ENCODE data around the gene HAPSTR1.
"Not testable (repeated sequence)": the region's sequence is repeated elsewhere in the genome, so short reads cannot be mapped to it uniquely, and the experiment has no call there.

Gene HAPSTR1

DNA sequence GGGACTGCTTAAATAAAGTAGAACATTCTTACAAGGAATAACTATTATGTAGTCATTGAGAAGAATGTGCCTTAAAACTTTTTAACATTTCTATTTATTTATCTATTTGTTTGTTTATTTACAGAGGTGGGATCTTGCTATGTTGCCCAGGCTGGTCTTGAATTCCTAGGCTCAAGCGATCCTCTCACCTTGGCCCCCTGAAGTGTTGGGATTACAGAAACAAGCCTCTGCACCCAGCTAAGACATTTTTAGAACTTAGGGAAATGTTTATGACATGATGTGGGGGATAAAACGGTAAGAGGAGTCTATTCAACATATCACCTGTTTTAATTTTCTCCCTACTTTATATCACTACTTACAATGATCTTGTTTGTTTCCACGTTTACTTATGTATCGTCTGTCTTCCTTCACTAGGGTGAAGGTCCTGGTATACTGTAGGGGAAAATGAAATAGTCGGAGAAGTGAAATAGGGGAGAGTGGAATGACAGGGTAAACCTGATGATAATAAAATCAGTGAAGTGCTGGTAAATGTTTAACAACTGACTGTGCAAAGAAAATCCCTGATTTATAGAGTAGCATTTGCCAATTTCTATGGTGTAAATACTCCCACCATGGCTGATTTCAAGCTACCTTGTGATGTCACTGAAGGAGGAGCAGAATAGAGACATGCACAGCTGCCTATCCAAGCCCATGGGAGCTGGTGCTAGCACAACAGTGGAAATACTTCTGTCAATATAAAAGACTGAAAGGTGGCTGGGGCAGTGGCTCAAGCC is 16.0 kb upstream of the HAPSTR1 start:
- H3K27me3 ChIP-seq (ENCODE audit: control insufficient read depth, insufficient read depth, low read length), result no peaks in the 10 kb centered on the region
- H3K4me3 ChIP-seq (ENCODE audit: low read length), result no peak overlapping the region
- H3K9me3 ChIP-seq (ENCODE audit: control insufficient read depth, low read length), result no peaks in the 10 kb centered on the region
- no peaks in the 10 kb centered on the region for H3K4me1 ChIP-seq (ENCODE audit: control insufficient read depth, insufficient read depth, low read length)
- H3K9ac ChIP-seq (ENCODE audit: low read length), result no peak overlapping the region
- H3K36me3 ChIP-seq (ENCODE audit: control insufficient read depth, insufficient read depth, low read length), result no peaks in the 10 kb centered on the region

- Histone ChIP-seq H3K36me3 (ENCODE audit: control insufficient read depth, insufficient read depth, low read length) (no peaks in the 10 kb centered on the region), H3K27me3 (ENCODE audit: control insufficient read depth, insufficient read depth, low read length) (no peaks in the 10 kb centered on the region), H3K4me1 (ENCODE audit: control insufficient read depth, insufficient read depth, low read length) (no peaks in the 10 kb centered on the region), H3K9ac (ENCODE audit: low read length) (no peak overlapping the region), H3K9me3 (ENCODE audit: control insufficient read depth, low read length) (no peaks in the 10 kb centered on the region), H3K4me3 (ENCODE audit: low read length) (no peak overlapping the region)
Observed at GRCh38 chr16:9077091-9077809, 14.2 kb upstream of the HAPSTR1 start.

DNA sequence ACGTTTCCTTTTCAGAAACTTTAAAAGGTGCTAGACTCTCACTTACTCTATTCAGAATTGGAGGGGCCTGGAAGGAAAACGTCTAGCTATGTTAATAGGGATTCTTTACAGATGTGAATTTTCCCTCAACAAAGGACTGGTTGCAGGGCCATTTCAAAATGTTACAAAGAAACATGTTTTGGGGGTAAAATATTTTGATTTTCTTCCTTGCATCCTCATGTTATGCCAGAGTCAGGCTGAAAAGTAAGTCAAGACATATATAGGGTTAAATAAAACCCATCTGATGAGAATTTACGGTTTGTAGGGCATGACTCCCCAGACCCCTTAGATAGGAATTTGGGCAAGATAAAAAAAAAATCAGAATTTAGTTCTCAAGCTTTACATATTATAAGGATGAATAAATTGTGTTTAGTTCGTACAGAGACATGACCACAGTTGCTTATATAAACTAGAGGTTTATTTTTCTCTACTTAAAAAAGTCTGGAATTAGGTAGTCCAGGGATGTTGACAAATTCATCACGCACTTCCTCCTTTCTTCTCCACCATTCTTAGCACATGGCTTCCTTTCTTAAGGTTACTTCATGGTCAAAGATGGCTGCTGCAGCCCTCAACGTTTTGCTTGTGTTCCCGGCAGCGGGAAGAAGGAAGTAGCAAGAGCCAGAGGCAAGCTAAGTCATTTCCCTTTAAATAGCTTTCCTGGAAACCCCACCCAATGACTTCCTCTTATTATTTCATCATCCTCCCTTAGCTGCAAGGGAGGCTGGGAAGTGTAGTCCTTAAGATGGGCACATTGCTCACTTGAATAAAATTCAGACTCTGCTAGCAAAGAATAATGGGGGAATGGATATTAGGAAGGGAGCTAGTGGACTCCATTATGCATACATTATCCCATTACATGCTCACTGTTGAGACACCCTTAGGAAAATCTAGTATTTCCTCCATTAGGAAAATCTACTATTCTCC is 12.7 kb upstream of the HAPSTR1 start:
- H3K9me3 ChIP-seq (ENCODE audit: control insufficient read depth, low read length); H3K27me3 ChIP-seq (ENCODE audit: control insufficient read depth, insufficient read depth, low read length); H3K36me3 ChIP-seq (ENCODE audit: control insufficient read depth, insufficient read depth, low read length); H3K4me3 ChIP-seq (ENCODE audit: low read length); H3K4me1 ChIP-seq (ENCODE audit: control insufficient read depth, insufficient read depth, low read length); H3K9ac ChIP-seq (ENCODE audit: low read length): not testable (repeated sequence)

DNA sequence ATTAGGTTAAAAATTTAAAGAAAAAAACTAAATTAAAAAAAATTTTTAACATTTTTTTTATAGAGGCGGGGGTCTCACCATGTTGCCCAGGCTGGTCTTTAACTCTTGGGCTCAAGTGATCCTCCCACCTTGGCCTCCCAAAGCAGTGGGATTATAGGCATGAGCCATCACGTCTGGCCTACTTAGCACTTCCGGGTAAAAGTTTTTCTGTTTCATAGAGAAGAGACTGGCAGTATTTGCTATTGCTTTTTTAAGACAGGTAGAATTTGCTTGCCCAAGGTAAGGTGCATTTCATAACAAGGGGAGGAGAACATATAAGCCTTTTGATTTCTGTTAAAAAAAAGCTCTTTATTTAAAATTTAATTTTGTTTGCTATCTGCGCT is 12.0 kb upstream of the HAPSTR1 start:
- H3K4me1 ChIP-seq (ENCODE audit: control insufficient read depth, insufficient read depth, low read length), result no peaks in the 10 kb centered on the region
- H3K27me3 ChIP-seq (ENCODE audit: control insufficient read depth, insufficient read depth, low read length), result no peaks in the 10 kb centered on the region
- H3K4me3 ChIP-seq (ENCODE audit: low read length), result no peak overlapping the region
- H3K9me3 ChIP-seq (ENCODE audit: control insufficient read depth, low read length), result no peaks in the 10 kb centered on the region
- H3K36me3 ChIP-seq (ENCODE audit: control insufficient read depth, insufficient read depth, low read length), result no peaks in the 10 kb centered on the region
- H3K9ac ChIP-seq (ENCODE audit: low read length), result no peak overlapping the region

- Histone ChIP-seq H3K9me3 (ENCODE audit: control insufficient read depth, low read length) (no peaks in the 10 kb centered on the region), H3K4me3 (ENCODE audit: low read length) (no peak overlapping the region), H3K36me3 (ENCODE audit: control insufficient read depth, insufficient read depth, low read length) (no peaks in the 10 kb centered on the region), H3K9ac (ENCODE audit: low read length) (no peak overlapping the region), H3K27me3 (ENCODE audit: control insufficient read depth, insufficient read depth, low read length) (no peaks in the 10 kb centered on the region), H3K4me1 (ENCODE audit: control insufficient read depth, insufficient read depth, low read length) (no peaks in the 10 kb centered on the region)
Observed at GRCh38 chr16:9081158-9081557, 10.3 kb upstream of the HAPSTR1 start.

DNA sequence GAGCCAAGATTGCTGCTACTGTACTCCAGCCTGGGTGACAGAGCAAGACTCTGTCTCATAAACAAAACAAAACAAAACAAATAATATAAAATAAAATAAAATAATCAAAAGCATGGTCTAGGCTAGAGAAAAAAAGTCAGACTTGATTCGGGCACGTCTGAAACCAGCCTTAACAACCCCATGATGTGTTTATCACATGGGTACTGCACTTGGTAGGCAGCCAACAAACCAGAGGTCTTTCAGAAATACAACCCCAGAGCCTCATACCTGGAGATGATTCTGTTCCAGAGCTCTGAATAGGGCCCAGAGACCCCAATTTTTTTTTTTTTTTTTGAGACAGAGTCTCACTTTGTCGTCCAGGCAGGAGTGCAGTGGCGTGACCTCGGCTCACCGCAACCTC is 9.6 kb upstream of the HAPSTR1 start:
- no peaks in the 10 kb centered on the region for H3K9me3 ChIP-seq (ENCODE audit: control insufficient read depth, low read length)
- H3K9ac ChIP-seq (ENCODE audit: low read length), result no peak overlapping the region
- no peaks in the 10 kb centered on the region for H3K27me3 ChIP-seq (ENCODE audit: control insufficient read depth, insufficient read depth, low read length)
- no peaks in the 10 kb centered on the region for H3K4me1 ChIP-seq (ENCODE audit: control insufficient read depth, insufficient read depth, low read length)
- no peaks in the 10 kb centered on the region for H3K36me3 ChIP-seq (ENCODE audit: control insufficient read depth, insufficient read depth, low read length)
- no peak overlapping the region for H3K4me3 ChIP-seq (ENCODE audit: low read length)

DNA sequence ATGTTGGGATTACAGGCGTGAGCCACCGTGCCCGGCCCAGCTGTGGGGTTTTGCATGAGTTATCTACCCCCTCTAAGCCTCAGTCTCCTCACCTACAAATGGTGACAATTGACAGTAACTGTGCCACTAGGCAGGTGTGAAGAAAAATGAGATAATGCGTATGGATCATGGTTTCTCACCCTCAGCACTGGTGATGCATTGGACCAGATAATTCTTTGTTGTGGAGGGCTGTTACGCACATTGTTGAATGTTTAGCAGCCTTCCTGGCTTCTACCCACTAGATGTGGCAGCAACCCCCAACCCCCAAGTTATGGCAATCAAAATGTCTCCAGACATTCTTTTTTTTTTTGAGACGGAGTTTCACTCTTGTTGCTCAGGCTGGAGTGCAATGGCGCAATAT is 9.0 kb upstream of the HAPSTR1 start:
- Histone ChIP-seq H3K36me3 (ENCODE audit: control insufficient read depth, insufficient read depth, low read length) (no peaks in the 10 kb centered on the region), H3K27me3 (ENCODE audit: control insufficient read depth, insufficient read depth, low read length) (no peaks in the 10 kb centered on the region), H3K4me3 (ENCODE audit: low read length) (no peak overlapping the region), H3K9ac (ENCODE audit: low read length) (no peak overlapping the region), H3K9me3 (ENCODE audit: control insufficient read depth, low read length) (no peaks in the 10 kb centered on the region), H3K4me1 (ENCODE audit: control insufficient read depth, insufficient read depth, low read length) (no peaks in the 10 kb centered on the region)

GRCh38 chr16:9087733-9088132 is 3.7 kb upstream of the HAPSTR1 start:
- H3K4me1 ChIP-seq (ENCODE audit: control insufficient read depth, insufficient read depth, low read length); H3K9me3 ChIP-seq (ENCODE audit: control insufficient read depth, low read length); H3K9ac ChIP-seq (ENCODE audit: low read length); H3K27me3 ChIP-seq (ENCODE audit: control insufficient read depth, insufficient read depth, low read length); H3K4me3 ChIP-seq (ENCODE audit: low read length); H3K36me3 ChIP-seq (ENCODE audit: control insufficient read depth, insufficient read depth, low read length): not testable (repeated sequence)

DNA sequence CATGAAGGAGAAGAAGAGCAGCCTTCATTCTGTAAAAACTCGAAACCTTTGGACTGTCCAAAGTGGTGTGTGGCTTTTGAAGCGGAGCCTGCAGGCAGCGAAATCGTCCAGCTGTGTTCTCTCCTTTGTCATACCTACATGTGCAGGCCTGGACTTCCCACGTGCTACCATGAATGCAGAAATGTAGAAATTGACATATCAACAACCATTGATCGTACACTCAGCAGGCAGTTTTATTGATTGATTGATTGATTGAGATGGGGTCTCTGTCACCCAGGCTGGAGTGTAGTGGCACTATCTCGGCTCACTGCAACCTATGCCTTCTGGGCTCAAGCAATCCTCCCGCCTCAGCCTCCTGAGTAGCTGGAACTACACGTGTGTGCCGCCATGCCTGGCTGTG is 2.6 kb upstream of the HAPSTR1 start:
- Histone ChIP-seq H3K9me3 (ENCODE audit: control insufficient read depth, low read length) (no peaks in the 10 kb centered on the region), H3K36me3 (ENCODE audit: control insufficient read depth, insufficient read depth, low read length) (no peaks in the 10 kb centered on the region), H3K4me1 (ENCODE audit: control insufficient read depth, insufficient read depth, low read length) (peaks cover 6% of the 10 kb centered on the region), H3K27me3 (ENCODE audit: control insufficient read depth, insufficient read depth, low read length) (no peaks in the 10 kb centered on the region), H3K9ac (ENCODE audit: low read length) (no peak overlapping the region), H3K4me3 (ENCODE audit: low read length) (no peak overlapping the region)

DNA sequence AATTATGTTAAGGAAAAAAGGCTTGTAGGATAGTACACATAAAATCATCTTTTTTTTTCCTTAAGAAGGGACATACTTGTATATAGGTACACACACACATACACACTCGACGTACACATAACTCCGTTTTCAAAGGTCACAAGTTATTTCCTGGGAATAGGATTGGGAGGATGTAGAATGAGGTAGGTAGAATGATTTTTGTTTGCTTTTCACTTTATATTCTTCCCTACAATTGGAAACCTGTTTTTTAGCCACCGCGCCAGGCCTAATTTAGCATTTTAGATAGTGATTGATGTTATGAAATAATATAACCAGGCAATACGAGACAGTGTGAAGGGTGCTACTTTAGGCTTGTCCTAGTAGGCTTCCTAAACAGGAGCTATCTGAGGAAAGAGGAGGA is 1.8 kb upstream of the HAPSTR1 start:
- no peaks in the 10 kb centered on the region for H3K27me3 ChIP-seq (ENCODE audit: control insufficient read depth, insufficient read depth, low read length)
- H3K4me1 ChIP-seq (ENCODE audit: control insufficient read depth, insufficient read depth, low read length), result peaks cover 9% of the 10 kb centered on the region
- no peak overlapping the region for H3K4me3 ChIP-seq (ENCODE audit: low read length)
- peak overlapping the region; percentile 77 for H3K9ac ChIP-seq (ENCODE audit: low read length)
- H3K36me3 ChIP-seq (ENCODE audit: control insufficient read depth, insufficient read depth, low read length), result no peaks in the 10 kb centered on the region
- H3K9me3 ChIP-seq (ENCODE audit: control insufficient read depth, low read length), result no peaks in the 10 kb centered on the region

- Histone ChIP-seq H3K27me3 (ENCODE audit: control insufficient read depth, insufficient read depth, low read length) (no peaks in the 10 kb centered on the region), H3K4me1 (ENCODE audit: control insufficient read depth, insufficient read depth, low read length) (peaks cover 15% of the 10 kb centered on the region), H3K9me3 (ENCODE audit: control insufficient read depth, low read length) (no peaks in the 10 kb centered on the region), H3K36me3 (ENCODE audit: control insufficient read depth, insufficient read depth, low read length) (no peaks in the 10 kb centered on the region), H3K9ac (ENCODE audit: low read length) (peak overlapping the region; percentile 77), H3K4me3 (ENCODE audit: low read length) (peak overlapping the region; percentile 57)
Observed at GRCh38 chr16:9090101-9090959, 1.1 kb upstream of the HAPSTR1 start.
